GM21423 (cell line): Measurements from ENCODE around the gene PDZD2.
"Not testable (repeated sequence)": the region's sequence is repeated elsewhere in the genome, so short reads cannot be mapped to it uniquely, and the experiment has no call there.

Source experiments
- ATAC-seq: cut with Tn5 transposase; IDR thresholded peaks from one replicate; pipeline ENCODE4 v1.9.1; 2021; ENCODE audit warnings: mild to moderate bottlenecking, moderate library complexity; ENCODE audit not compliant: unreplicated experiment

Gene PDZD2

DNA sequence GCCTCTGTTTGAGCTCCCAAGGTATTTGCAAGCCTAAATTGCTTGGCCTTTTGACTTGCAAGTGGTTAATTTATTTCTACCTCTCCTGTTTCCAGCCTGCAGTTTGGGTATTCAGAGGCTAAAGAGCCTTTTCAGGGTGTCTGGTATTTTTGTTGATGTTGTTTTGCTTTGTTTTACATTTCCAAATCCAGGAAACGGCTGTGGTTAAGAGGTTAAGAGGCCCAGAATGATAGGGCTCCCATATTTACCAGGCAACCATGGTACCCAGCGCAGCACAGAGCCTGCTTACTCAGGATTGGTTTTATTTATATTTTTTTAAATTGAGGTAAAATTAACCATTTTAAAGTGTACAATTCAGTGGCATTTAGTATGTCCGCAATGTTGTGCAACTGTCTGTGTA is 92.1 kb downstream of the PDZD2 start:
- ATAC-seq: no peak

DNA sequence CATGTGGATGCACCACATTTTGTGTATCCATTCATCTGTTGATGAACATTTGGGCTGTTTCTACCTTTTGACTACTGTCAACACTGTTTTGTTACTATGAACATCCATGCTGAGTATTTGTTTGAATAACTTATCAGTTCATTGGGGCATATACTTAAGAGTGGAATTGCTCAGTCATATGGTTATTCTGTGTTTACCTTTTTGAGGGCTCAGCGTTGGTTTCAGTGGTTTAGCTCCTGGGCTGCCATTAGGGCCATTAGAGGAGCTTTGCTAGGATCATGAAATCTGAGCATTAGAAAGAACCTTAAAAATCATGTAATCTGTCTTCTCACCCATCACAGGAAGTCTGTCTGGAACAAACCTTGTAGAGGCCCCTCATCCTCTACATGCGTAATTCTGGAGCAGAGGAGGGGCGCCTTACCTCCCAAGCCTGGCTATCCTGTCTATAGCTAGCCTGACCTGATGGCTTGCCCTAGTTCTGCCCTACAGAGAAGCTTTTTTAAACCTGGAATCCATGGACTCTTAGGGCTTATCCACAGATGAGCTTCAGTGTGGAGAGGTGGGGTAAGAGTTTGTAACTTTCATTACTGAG is 92.9 kb downstream of the PDZD2 start:
- ATAC-seq: no peak

GRCh38 chr5:31732821-31733220 is 93.9 kb downstream of the PDZD2 start:
- not testable (repeated sequence) for ATAC-seq

GRCh38 chr5:31733371-31733770 is 94.4 kb downstream of the PDZD2 start:
- ATAC-seq: no peak

- no peak for ATAC-seq
Measured at GRCh38 chr5:31736127-31736526, 97.2 kb downstream of the PDZD2 start.

DNA sequence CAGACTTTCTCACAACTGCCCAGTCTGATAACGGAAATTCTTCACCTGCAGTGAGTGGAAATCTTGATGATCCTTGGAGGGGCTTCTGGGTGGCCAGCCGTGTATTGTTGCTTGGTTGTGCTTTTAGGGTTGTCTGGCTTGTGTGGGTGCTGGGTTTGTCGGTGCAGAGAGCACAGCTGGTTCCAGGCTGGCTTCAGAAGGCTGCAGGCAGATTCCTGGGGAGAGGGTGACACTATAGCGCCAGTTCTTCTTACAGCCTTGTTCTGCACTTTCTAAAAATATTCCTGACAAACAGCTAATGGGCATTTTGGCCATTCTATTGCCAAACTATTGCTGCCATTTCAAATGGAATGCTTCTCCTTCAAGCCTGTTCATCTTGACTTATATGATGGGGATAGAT is 99.3 kb downstream of the PDZD2 start:
- no peak for ATAC-seq

DNA sequence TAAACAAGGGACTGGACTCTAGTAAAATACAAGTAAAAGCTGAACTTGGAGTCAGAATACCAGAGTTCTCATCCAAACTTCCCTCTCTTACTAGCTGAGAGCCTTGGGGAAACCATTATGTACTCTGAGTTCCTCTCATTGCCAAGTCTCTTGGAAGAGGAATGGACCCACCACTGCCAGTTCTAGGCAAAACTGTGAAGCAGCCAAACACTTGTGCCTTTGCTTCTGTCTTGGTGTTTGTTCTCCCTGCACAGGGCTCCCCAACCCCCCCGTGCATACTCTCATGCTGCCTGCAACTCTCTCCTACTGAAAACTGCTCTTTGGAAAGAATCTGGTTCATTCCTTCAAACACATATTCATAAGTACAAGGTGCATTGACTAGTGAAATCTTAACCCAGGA is 102.6 kb downstream of the PDZD2 start:
- no peak for ATAC-seq

GRCh38 chr5:31743678-31744077 is 104.7 kb downstream of the PDZD2 start:
- ATAC-seq: no peak

DNA sequence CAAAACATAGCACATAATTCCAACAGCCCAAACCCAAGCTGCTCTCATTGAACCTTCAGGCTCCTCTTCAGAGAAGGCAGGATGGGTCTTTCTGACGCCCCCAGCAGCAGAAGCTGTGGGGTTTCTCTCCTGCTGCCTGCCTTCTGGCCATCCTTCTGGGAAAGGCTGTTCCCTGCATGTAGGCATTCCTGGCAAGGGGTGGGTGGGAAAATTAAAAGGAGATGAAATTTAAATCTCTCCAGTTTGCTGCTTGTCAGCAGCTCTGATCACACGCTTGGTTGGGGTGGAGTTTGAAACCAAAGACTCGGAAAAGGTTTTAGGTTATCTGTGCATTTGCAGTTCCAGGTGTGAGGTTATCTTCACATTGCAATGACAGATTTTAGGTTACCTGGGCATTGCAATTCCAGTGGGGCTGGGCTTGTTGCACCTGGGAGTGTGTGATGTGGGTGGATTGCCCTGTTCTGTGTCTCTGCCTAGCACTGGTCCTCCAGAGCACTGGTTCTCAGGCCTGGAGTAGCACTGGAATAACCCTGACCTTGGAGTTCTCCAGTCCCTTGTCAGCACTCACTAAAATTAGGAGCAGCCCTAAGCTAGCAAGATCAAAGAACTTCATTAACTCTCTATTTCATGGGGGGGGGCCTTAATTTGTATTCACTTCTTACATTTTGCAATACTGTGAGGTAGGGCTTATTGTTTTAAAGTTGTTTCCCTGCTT is 109.7 kb downstream of the PDZD2 start:
- no peak for ATAC-seq

- no peak for ATAC-seq
Measured at GRCh38 chr5:31750215-31750614, 111.3 kb downstream of the PDZD2 start.

- ATAC-seq: no peak
Measured at GRCh38 chr5:31751610-31752009, 112.7 kb downstream of the PDZD2 start.

GRCh38 chr5:31753700-31754357 is 114.9 kb downstream of the PDZD2 start:
- no peak for ATAC-seq

DNA sequence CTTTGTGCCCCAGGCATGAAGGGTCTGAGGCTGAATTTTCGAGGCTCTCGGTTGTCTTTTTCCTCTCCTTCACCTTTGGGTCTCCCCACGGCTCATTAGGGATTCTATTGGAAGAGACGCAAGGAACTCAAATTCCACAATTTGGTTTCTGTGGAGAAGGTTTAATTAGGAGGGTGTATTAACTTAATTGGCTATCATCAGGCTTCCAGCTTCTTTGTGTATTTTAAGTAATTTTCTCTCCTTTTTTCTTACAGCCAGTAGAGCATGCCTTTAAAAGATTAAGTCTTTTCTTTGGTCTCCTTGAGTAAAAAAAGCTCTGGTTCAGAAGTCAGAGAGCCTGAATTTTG is 115.4 kb downstream of the PDZD2 start:
- no peak for ATAC-seq

DNA sequence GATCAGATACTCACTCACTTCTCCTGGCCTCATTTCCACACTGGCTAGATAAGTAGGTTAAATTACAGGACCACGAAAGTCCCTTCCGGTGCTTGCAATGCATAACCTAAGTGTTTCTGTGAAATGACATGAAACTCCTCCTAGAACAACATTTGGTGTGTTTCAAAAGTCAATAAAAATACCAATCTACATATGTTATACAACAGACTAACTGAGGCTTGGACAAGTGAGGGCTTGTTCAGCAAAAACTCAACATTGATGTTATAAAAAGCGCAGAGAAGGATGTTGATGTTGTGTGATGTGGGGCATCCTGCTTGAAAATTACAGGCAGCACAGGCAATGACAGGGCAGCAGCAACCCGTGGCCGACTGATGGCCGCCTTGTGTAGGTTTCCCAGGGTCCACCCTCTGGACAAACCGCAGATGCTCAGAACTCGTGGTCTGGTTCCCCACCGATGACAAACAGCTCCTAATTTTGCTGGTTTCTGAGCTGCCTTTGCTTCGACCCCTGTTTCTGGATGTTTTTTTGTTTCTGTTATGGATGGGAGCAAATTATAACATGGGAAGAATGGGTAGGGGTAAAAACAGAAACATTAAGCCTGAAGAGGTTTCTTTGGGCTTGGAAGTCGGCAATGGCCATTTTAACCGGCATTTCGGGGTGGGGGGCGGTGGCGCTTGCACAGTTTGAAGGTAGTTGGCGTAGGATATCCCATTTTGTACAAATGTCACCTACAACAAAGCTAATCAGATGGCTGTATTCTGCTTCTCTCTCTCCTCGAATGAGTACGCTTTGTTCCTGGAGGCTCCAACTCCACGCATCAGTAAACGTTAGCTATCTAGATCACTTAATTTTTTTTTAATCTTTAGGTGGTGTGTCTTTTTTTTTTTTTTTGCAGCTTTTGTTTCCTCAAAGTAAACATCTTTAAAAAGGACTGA is 116.1 kb downstream of the PDZD2 start:
- no peak for ATAC-seq

DNA sequence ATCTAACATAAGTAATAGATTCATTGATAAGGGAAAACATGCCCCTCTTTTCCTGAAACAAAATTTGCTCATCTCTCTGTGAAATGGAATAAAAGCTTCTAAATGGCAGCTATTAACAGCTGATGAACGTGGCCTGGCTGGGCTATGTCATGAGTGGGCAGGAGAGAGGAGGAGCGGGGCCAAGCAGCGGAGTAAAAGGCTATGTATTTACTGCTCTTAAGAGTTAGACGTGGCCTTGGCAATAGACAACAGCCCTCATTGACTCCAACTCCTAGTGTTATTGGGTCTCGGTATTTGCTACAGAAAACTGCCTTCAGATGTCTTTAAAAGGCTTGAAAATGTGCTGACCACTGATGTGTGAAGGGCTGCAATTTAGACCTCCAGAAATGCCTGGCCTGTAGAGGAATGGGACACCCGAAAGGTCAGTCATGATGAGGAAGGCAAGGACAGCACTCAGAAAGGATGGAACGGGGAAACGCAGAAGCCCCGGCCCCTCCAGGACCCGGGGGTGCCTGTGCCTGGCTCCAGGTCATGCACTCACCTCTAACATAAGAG is 116.8 kb downstream of the PDZD2 start:
- ATAC-seq: no peak

DNA sequence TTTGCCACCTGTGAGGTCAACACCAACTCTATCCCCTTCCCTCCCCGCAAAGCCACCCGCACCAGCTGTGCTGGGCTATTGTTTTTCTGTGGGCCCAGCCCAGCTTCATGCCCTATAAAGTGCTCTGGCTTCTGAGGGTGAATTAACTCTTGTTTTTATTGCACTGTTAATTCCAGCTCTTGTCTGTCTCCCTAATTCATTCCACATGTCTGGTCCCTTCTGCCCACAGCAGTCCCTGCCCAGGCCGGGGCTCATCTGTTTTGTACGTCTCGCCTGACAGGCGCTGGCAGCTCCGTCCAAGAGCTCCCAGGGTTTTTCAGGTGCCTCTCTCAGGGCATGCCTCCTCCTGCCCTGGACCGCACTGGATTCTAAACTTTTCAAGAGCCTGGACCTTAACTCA is 118.9 kb downstream of the PDZD2 start:
- ATAC-seq: no peak

DNA sequence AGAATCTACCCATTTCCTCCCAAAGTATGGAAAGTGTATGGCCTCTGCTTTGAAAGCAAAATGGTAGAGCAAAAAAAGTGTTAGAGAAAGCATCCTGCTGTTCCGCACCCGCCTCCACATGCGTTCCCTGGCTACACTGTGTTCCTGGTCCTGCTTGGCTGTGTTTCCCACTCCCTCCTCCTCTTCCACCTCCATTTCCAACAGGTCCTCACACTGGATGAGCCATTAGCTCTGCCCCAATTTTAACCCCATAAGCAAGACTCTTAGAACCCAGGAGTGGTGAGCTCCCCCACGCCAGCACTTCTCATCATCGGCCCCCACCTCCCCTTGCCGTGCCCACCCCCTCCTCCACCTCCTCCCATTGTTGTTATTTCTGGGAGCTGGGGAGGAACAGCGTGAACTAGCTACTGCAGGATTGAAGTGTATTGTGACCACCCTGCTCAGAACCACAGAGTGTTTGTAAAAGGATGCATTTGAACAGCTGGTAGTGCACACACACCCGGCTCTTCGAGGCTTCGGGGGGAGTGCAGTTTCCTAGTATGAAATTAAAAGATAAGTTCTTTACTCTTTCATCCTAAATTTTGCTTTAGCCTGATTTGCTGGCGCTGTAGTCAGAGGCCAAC is 120.0 kb downstream of the PDZD2 start:
- no peak for ATAC-seq

DNA sequence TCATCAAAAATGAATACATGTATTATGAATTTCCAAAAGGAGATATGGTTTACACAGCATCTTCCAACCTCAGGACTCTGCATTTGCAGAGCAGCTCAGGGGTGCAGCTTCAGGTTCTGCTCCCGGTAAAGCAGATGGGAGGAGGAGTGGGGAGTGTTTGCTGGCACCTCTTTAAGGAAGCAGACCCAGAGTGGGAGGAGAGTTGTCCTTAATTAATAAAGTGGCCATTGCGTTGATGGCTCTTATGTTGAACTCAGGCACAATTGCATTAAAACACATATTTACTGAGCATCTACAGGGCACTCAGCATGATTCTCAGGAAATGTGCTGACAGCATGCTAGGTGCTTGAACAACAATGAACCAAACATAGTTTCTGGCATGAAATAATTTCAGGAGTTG is 121.0 kb downstream of the PDZD2 start:
- no peak for ATAC-seq

DNA sequence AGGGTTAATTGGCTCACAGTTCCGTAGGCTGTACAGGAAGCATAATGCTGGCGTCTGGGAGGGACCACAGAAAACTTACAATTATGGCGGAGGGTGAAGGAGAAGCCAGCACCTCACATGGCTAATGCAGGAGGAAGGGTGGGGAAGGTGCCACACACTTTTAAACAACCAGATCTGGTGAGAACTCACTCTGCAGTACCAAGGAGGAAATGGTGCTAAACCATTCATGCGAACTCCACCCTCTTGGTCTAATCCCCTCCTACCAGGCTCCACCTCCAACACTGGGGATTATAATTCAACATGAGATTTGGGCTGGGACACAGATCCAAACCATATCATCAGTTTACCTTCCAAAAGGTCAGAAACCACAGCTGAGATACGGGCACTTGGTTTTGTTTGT is 122.9 kb downstream of the PDZD2 start:
- ATAC-seq: no peak

GRCh38 chr5:31763424-31763823 is 124.5 kb downstream of the PDZD2 start:
- no peak for ATAC-seq

- not testable (repeated sequence) for ATAC-seq
Measured at GRCh38 chr5:31764687-31765086, 125.8 kb downstream of the PDZD2 start.
